KMS-11 (cell line): ENCODE results near the gene FAN1.

ENCODE experiments used
- H2AFZ ChIP-seq: fragments of 200-600 bp; sonication (generic); 2 replicates; pipeline ENCODE4 v1.6.1; 2016; ENCODE audit warnings: antibody characterized with exemption, mixed run types, low read depth
- H3K27ac ChIP-seq: fragments of 200-600 bp; sonication (generic); 2 replicates; pipeline ENCODE4 v1.6.1; 2016; ENCODE audit warnings: mild to moderate bottlenecking, mixed run types
- H3K27me3 ChIP-seq: fragments of 200-600 bp; sonication (generic); 2 replicates; pipeline ENCODE4 v1.6.1; 2017; ENCODE audit warnings: mild to moderate bottlenecking, low read depth, mixed run types, moderate library complexity; ENCODE audit not compliant: insufficient read depth
- H3K36me3 ChIP-seq: fragments of 200-600 bp; sonication (generic); 2 replicates; pipeline ENCODE4 v1.6.1; 2017; ENCODE audit warnings: mild to moderate bottlenecking, mixed run types; ENCODE audit not compliant: insufficient read depth
- H3K4me1 ChIP-seq: fragments of 200-600 bp; sonication (generic); 2 replicates; pipeline ENCODE4 v1.6.1; 2016; ENCODE audit warnings: mild to moderate bottlenecking, low read depth, mixed run types; ENCODE audit not compliant: poor library complexity, severe bottlenecking
- H3K4me2 ChIP-seq: fragments of 200-600 bp; sonication (generic); 2 replicates; pipeline ENCODE4 v1.7.0; 2016; ENCODE audit warnings: mild to moderate bottlenecking, mixed run types
- H3K4me3 ChIP-seq: fragments of 200-600 bp; sonication (generic); IDR thresholded peaks from 2 replicates; pipeline ENCODE4 v1.6.1; 2017; ENCODE audit warnings: low read depth, low read length, mixed read lengths; ENCODE audit not compliant: insufficient read depth
- H3K79me2 ChIP-seq: fragments of 200-600 bp; sonication (generic); 2 replicates; pipeline ENCODE4 v1.6.1; 2016; ENCODE audit warnings: low read depth, mixed run types; ENCODE audit not compliant: insufficient read depth
- H3K9ac ChIP-seq: fragments of 200-600 bp; sonication (generic); 2 replicates; pipeline ENCODE4 v1.6.1; 2016; ENCODE audit warnings: mild to moderate bottlenecking, mixed run types
- H4K20me1 ChIP-seq: fragments of 200-600 bp; sonication (generic); 2 replicates; pipeline ENCODE4 v1.6.1; 2016; ENCODE audit warnings: mild to moderate bottlenecking, mixed run types; ENCODE audit not compliant: insufficient read depth
- CTCF ChIP-seq: fragments of 200-600 bp; sonication (generic); conservative IDR thresholded peaks from 2 replicates; pipeline ENCODE4 v1.6.1; 2017; ENCODE audit warnings: low read depth, mild to moderate bottlenecking, antibody characterized with exemption, low read length, moderate library complexity, mixed read lengths

FAN1 gene

GRCh38 chr15:30954674-30955073 is 51.0 kb downstream of the FAN1 start:
- Histone ChIP-seq H3K79me2 (no peaks in the 10 kb centered on the region), H3K4me1 (peaks cover 11% of the 10 kb centered on the region), H2AFZ (no peak overlapping the region), H4K20me1 (no peaks in the 10 kb centered on the region), H3K9ac (no peak overlapping the region), H3K27ac (peak overlapping the region; percentile 3; the same call in 1 of the 2 replicates), H3K36me3 (peaks cover 22% of the 10 kb centered on the region), H3K4me2 (no peak overlapping the region), H3K4me3 (no peak overlapping the region), H3K27me3 (no peaks in the 10 kb centered on the region)
- TF ChIP-seq CTCF: no peak

GRCh38 chr15:30956216-30957124 is 52.8 kb downstream of the FAN1 start:
- H3K27me3 ChIP-seq: no peaks in the 10 kb centered on the region
- peaks cover 22% of the 10 kb centered on the region for H3K36me3 ChIP-seq
- H3K4me1 ChIP-seq: peaks cover 11% of the 10 kb centered on the region
- H3K9ac ChIP-seq: no peak overlapping the region
- no peaks in the 10 kb centered on the region for H4K20me1 ChIP-seq
- H2AFZ ChIP-seq: no peak overlapping the region
- TF ChIP-seq CTCF: no peak
- no peaks in the 10 kb centered on the region for H3K79me2 ChIP-seq
- H3K4me2 ChIP-seq: no peak overlapping the region
- H3K27ac ChIP-seq: no peak overlapping the region
- H3K4me3 ChIP-seq: no peak overlapping the region

GRCh38 chr15:30958219-30958618 is 54.5 kb downstream of the FAN1 start:
- Histone ChIP-seq H3K36me3 (peaks cover 19% of the 10 kb centered on the region), H3K9ac (no peak overlapping the region), H4K20me1 (no peaks in the 10 kb centered on the region), H2AFZ (no peak overlapping the region), H3K27ac (no peak overlapping the region), H3K4me2 (no peak overlapping the region), H3K4me1 (peaks cover 11% of the 10 kb centered on the region), H3K27me3 (no peaks in the 10 kb centered on the region), H3K79me2 (no peaks in the 10 kb centered on the region), H3K4me3 (no peak overlapping the region)
- no peak for TF ChIP-seq CTCF

GRCh38 chr15:30962079-30962478 is 58.4 kb downstream of the FAN1 start:
- no peaks in the 10 kb centered on the region for H3K4me1 ChIP-seq
- H3K9ac ChIP-seq: no peak overlapping the region
- no peak overlapping the region for H2AFZ ChIP-seq
- no peaks in the 10 kb centered on the region for H3K79me2 ChIP-seq
- TF ChIP-seq CTCF: no peak
- no peaks in the 10 kb centered on the region for H3K27me3 ChIP-seq
- H3K4me3 ChIP-seq: no peak overlapping the region
- H3K36me3 ChIP-seq: peaks cover 9% of the 10 kb centered on the region; the same call in 1 of the 2 replicates
- H3K27ac ChIP-seq: no peak overlapping the region
- H3K4me2 ChIP-seq: no peak overlapping the region
- no peaks in the 10 kb centered on the region for H4K20me1 ChIP-seq
